ENCODE data around the gene CLOCK.

DNA sequence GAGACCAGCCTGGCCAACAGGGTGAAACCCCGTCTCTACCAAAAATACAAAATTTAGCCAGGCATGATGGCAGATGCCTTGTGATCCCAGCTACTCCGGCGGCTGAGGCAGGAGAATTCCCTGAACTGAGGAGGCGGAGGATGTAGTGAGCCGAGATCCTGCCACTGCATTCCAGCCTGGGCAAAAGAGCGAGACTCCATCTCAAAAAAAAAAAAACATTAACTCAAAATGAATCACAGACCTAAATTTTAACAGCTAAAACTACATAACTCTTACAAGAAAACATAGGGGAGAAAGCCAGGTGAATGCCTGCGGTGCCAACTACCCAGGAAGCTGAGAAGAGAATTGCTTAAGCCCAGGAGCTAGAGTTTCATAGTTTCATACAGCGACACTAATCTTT, 96.1 kb downstream of the CLOCK start:
- TF ChIP-seq, protein P1, sequence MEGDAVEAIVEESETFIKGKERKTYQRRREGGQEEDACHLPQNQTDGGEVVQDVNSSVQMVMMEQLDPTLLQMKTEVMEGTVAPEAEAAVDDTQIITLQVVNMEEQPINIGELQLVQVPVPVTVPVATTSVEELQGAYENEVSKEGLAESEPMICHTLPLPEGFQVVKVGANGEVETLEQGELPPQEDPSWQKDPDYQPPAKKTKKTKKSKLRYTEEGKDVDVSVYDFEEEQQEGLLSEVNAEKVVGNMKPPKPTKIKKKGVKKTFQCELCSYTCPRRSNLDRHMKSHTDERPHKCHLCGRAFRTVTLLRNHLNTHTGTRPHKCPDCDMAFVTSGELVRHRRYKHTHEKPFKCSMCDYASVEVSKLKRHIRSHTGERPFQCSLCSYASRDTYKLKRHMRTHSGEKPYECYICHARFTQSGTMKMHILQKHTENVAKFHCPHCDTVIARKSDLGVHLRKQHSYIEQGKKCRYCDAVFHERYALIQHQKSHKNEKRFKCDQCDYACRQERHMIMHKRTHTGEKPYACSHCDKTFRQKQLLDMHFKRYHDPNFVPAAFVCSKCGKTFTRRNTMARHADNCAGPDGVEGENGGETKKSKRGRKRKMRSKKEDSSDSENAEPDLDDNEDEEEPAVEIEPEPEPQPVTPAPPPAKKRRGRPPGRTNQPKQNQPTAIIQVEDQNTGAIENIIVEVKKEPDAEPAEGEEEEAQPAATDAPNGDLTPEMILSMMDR (IDR thresholded peaks at IDR 0.05 in 4 of 5, conservative IDR thresholded peaks at IDR 0.05 in 1 of 5): no peak
- TF ChIP-seq POLR2A (IDR thresholded peaks at IDR 0.05): no peak
